WTC11 (cell line): Measurements from ENCODE around the gene MPV17L. TPM values are rescaled to one million over a fixed set of nuclear protein-coding genes. Genes with fewer than 3 reads are reported as not detected.

Source experiments
- ATAC-seq: fragments of 200-7000 bp; cut with Tn5 transposase; 2 replicates; pipeline ENCODE4 v1.10.0; 2021; ENCODE audit warnings: mild to moderate bottlenecking, moderate library complexity
- CTCF ChIA-PET: fragments of 300-600 bp; sonication (Branson Sonifier 250); formaldehyde crosslinking; loops from one replicate; lab custom pipeline; 2021; ENCODE audit warnings: antibody characterized with exemption; lab: Charles Lee
- POLR2A ChIA-PET: fragments of 350-600 bp; sonication (Branson Sonifier 250); formaldehyde crosslinking; loops from one replicate; lab custom pipeline; 2021; ENCODE audit warnings: antibody characterized with exemption; lab: Charles Lee
- DNase-seq: peaks from one replicate; pipeline ENCODE4 v3.0.0; 2021; ENCODE audit warnings: low spot score
- H3K27ac Mint-ChIP-seq: 2 replicates; pipeline ENCODE4 v1.8.0; 2021; ENCODE audit warnings: mixed read lengths
- H3K27me3 Mint-ChIP-seq: 2 replicates; pipeline ENCODE4 v1.8.0; 2021; ENCODE audit warnings: low read depth, mild to moderate bottlenecking, moderate library complexity, mixed read lengths
- H3K36me3 Mint-ChIP-seq: 2 replicates; pipeline ENCODE4 v1.8.0; 2021; ENCODE audit warnings: mixed read lengths
- H3K4me1 Mint-ChIP-seq: 2 replicates; pipeline ENCODE4 v1.8.0; 2022; ENCODE audit warnings: mixed read lengths
- H3K4me3 Mint-ChIP-seq: 2 replicates; pipeline ENCODE4 v1.8.0; 2021; ENCODE audit warnings: mild to moderate bottlenecking, moderate library complexity, mixed read lengths
- H3K9me3 Mint-ChIP-seq: 2 replicates; pipeline ENCODE4 v1.8.0; 2021; ENCODE audit warnings: mixed read lengths
- AR ChIP-seq: fragments of 250-450 bp; sonication (Bioruptor Pico); IDR thresholded peaks from 2 replicates; pipeline ENCODE4 v1.9.0; 2021; ENCODE audit warnings: mild to moderate bottlenecking
- ATF1 ChIP-seq: sonication (generic); formaldehyde crosslinking; IDR thresholded peaks from 2 replicates; pipeline ENCODE4 v1.8.1; 2023; ENCODE audit warnings: mild to moderate bottlenecking, moderate library complexity, missing genetic modification reagents
- CTCF ChIP-seq: fragments of 200-600 bp; IDR thresholded peaks from 2 replicates; pipeline ENCODE4 v1.8.0; 2022; ENCODE audit warnings: antibody characterized with exemption
- E2F4 ChIP-seq: sonication (generic); formaldehyde crosslinking; IDR thresholded peaks from 2 replicates; pipeline ENCODE4 v1.8.1; 2022; ENCODE audit warnings: low read depth, mild to moderate bottlenecking, moderate library complexity, missing genetic modification reagents, borderline replicate concordance
- FOXP1 ChIP-seq: sonication (generic); formaldehyde crosslinking; IDR thresholded peaks from 2 replicates; pipeline ENCODE4 v1.8.0; 2022; ENCODE audit warnings: missing genetic modification reagents, mild to moderate bottlenecking, moderate library complexity, borderline replicate concordance
- GRHL2 ChIP-seq: fragments of 250-450 bp; sonication (Bioruptor Pico); IDR thresholded peaks from 2 replicates; pipeline ENCODE4 v1.8.0; 2022; ENCODE audit warnings: mild to moderate bottlenecking, moderate library complexity; ENCODE audit not compliant: insufficient replicate concordance, severe bottlenecking
- NFYB ChIP-seq: sonication (generic); formaldehyde crosslinking; conservative IDR thresholded peaks from 2 replicates; pipeline ENCODE4 v1.8.0; 2022; ENCODE audit warnings: low read depth, missing genetic modification reagents
- OVOL2 ChIP-seq: fragments of 250-450 bp; sonication (Bioruptor Pico); IDR thresholded peaks from 2 replicates; pipeline ENCODE4 v1.9.0; 2021; ENCODE audit warnings: mild to moderate bottlenecking, borderline replicate concordance
- PRDM15 ChIP-seq: sonication (generic); formaldehyde crosslinking; IDR thresholded peaks from 2 replicates; pipeline ENCODE4 v1.8.0; 2022; ENCODE audit warnings: missing genetic modification reagents
- PRRX2 ChIP-seq: fragments of 250-450 bp; sonication (Bioruptor Pico); IDR thresholded peaks from 2 replicates; pipeline ENCODE4 v1.8.0; 2021; ENCODE audit warnings: mild to moderate bottlenecking
- RELA ChIP-seq: sonication (generic); formaldehyde crosslinking; IDR thresholded peaks from 2 replicates; pipeline ENCODE4 v1.8.1; 2022; ENCODE audit warnings: missing genetic modification reagents, mild to moderate bottlenecking, borderline replicate concordance
- TCF7 ChIP-seq: sonication (generic); formaldehyde crosslinking; IDR thresholded peaks from 2 replicates; pipeline ENCODE4 v1.8.0; 2022; ENCODE audit warnings: mild to moderate bottlenecking, low read depth, missing genetic modification reagents, moderate library complexity
- USF1 ChIP-seq: sonication (generic); formaldehyde crosslinking; IDR thresholded peaks from 2 replicates; pipeline ENCODE4 v1.8.0; 2022; ENCODE audit warnings: mild to moderate bottlenecking, missing genetic modification reagents
- ZBTB43 ChIP-seq: sonication (generic); formaldehyde crosslinking; IDR thresholded peaks from 2 replicates; pipeline ENCODE4 v1.8.1; 2023; ENCODE audit warnings: mild to moderate bottlenecking, missing genetic modification reagents
- ZNF396 ChIP-seq: fragments of 250-450 bp; sonication (Bioruptor Pico); IDR thresholded peaks from 2 replicates; pipeline ENCODE4 v1.8.0; 2021; ENCODE audit warnings: mild to moderate bottlenecking, moderate library complexity, borderline replicate concordance
- ZNF423 ChIP-seq: fragments of 250-450 bp; sonication (Bioruptor Pico); IDR thresholded peaks from 2 replicates; pipeline ENCODE4 v2.1.2; 2022; ENCODE audit warnings: mild to moderate bottlenecking, moderate library complexity
- total RNA-seq: library from RNA; stranded (reverse); gene quantifications from 3 replicates; pipeline ENCODE4 v1.2.3, GENCODE V29; 2021

MPV17L gene
- total RNA-seq, 1 experiment from 2014 or later = 5.4 TPM

- DNase-seq (no peak), ATAC-seq (no peak)
- no peak overlapping the region for H3K27ac Mint-ChIP-seq
- H3K4me1 Mint-ChIP-seq = no peaks in the 10 kb centered on the region
- no peak overlapping the region for H3K4me3 Mint-ChIP-seq
- CTCF ChIA-PET = no interaction called here
- TF ChIP-seq TCF7 (CRISPR knock-in tag) (no peak), NFYB (CRISPR knock-in tag) (no peak), PRRX2 (CRISPR knock-in tag) (no peak), CTCF (no peak), E2F4 (CRISPR knock-in tag) (no peak), ZNF396 (CRISPR knock-in tag) (no peak), GRHL2 (no peak), ATF1 (CRISPR knock-in tag) (no peak), AR (no peak), ZNF423 (CRISPR knock-in tag) (no peak), RELA (CRISPR knock-in tag) (no peak), USF1 (CRISPR knock-in tag) (no peak), PRDM15 (no peak), OVOL2 (no peak), FOXP1 (CRISPR knock-in tag) (no peak), ZBTB43 (CRISPR knock-in tag) (no peak)
- POLR2A ChIA-PET = no interaction called here
- H3K36me3 Mint-ChIP-seq = 0 out of 2 replicates have a peak, but pooled peaks cover 3% of the 10 kb centered on the region
- peaks cover 13% of the 10 kb centered on the region for H3K9me3 Mint-ChIP-seq
- no peaks in the 10 kb centered on the region for H3K27me3 Mint-ChIP-seq
These were observed 51.3 kb downstream of the MPV17L start for GRCh38 chr16:15446901-15447300.
